HL-60/S4 (cell line): ENCODE data around the gene EIF3K.

Experiments
- in situ Hi-C: fragments of 300-500 bp; cut with MboI; formaldehyde crosslinking; loops from 2 replicates; pipeline ENCODE4 v1.14.3; 2022; ENCODE audit warnings: low sequenced_read_pairs

Gene EIF3K

GRCh38 chr19:38665219-38665931 is 46.4 kb downstream of the EIF3K start:
- in situ Hi-C loops: no loop called here

DNA sequence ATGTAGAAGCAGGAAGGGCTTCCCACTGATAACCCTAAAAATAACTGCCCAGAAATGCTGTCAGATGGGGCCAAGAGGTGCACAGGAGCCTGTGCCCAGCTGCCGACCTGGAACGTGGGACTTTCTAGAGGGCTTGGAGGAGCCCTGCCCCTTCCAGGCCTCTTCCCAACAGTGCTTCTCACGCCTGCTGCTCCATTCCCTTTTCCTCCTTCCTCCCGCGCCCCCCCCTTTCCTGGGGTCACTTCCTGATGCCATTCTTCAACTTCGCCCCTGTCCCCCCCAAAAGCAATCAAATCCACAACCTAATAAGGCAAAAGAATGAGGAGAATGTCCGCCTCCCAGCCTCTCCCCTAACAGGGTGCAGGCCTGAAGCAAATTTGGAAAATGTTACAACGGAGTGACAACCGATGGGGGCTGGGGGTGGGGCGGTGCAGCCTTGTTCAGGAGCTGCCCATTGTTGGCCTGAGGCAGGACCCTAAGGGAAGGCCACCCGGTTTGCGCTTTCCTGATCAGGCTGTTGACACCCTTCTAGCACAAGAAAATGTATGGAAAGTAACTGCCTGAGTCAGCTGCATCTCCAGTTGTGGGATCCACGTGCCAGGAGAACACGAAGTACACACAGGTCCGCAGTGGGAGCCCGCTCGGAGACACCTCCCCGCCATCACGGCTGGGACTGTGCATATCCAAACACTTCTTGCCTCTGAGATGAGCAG is 47.1 kb downstream of the EIF3K start:
- in situ Hi-C loops: no loop called here

DNA sequence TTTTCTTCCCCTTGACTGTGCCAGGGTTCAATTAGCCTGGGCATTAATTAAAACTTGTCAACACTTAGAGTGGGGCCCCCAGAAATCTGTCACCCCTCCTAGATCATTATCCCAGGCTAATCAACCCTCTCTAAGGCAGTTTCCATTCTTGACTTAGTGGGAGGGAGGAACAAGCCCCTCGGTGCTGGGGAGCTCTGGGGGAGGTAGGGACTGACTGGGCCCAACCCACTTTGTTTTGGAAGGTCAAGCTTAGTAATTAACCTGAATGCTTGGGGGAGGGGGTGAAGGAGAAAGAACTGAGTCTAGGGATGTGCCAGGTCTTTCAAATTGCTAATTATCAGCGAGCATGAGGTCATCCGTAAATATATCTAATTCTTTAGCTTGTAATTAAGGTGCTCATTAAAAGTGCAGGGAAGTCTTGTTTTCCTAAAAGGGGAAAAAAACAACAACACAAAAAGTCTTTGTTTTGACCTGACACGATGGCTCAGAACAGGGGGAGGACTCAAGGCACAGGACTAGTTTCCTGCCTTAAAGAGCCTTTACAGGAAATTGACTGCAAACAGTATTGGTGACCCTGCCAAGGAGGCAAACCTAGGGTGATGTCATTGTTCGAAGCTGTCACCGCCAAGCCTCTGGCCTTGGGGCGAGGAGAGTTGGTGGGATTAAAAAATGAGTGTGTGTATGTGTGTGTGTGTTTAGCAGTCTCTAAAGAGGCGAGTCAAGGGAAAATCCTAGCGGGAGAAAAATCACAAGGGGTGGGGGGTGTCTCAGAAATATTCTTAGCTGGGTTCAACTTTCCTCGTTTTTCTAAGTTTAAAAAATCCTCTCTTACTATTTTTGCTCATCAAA is 47.9 kb downstream of the EIF3K start:
- in situ Hi-C loops: no loop called here

DNA sequence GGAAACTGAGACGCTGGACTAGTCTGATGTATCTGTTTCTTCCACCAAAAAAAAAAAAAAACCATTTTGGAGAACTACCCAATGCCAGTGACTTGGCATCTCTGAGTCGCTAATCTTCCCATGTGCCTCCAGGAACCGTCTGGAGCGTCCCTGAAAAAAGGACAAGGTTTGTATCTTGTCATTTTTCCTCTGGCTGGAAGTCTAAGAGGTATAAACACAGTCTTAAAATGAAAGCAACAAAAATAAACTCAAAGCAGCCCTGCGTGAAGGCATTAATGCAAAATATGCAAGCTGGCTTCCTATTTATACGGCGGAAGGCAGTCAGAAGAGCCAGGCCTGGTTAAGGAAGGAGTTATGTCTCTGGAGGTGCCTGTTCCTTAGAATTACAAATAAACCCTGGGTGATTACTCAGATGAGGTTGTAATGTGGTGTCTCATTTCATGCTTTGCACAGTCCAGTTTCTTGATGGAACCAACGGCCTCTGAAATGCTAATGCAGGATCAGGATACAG is 48.7 kb downstream of the EIF3K start:
- in situ Hi-C loops: no loop called here

DNA sequence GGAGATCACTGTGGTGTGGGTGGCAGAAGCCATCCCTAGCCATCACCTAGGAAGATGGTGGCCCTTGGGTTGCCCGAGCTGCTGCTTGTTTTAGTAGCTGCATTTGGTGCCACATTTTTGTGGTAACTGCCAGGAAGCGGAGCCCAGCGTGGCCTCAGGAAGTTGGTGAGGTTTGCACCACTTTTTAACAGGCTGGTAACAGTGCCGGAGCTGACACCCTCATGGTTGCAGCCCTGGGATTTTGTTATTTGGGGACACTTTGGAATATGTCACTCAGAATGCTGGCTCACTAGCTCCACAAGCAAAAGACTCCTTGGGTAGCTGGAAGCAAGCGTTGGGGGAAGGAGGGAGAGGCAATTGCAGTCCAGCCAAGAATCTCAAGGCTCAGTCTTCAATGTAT is 50.6 kb downstream of the EIF3K start:
- in situ Hi-C loops: no loop called here

GRCh38 chr19:38670921-38671398 is 52.0 kb downstream of the EIF3K start:
- in situ Hi-C loops: no loop called here

DNA sequence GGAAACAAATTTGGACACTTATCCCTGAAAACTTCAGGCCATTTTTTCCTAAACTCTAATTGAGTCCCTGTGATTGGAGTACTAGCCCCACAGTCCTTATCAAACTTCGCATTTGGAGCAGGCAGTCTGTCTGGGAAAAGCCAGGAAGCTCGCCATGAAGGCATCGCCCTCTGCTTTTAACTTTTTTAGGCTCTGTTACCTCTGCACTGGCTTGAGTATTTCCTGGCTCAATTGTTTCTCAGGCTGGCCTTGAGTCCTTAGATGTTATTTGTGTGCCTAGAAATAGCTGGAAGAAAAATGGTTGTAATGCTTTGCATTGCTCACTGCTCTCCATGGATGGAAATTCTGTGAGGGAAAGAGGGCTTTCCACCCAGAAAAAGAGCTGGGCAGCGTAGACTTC is 52.7 kb downstream of the EIF3K start:
- in situ Hi-C loops: no loop called here

DNA sequence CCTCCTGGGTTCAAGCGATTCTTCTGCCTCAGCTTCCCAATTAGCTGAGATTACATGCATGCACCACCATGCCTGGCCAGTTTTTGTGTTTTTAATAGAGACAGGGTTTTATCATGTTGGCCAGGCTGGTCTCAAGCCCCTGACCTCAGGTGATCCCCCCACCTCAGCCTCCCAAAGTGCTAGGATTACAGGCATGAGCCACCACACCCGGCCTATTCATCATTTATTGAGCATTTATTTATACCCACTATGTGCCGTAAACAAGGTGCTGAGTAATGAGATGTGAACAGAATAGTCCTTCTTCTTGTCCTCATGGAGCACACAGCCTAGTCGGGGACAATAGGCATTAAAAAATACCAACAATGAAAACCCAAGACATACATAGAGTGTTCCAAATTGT is 54.0 kb downstream of the EIF3K start:
- in situ Hi-C loops: no loop called here

DNA sequence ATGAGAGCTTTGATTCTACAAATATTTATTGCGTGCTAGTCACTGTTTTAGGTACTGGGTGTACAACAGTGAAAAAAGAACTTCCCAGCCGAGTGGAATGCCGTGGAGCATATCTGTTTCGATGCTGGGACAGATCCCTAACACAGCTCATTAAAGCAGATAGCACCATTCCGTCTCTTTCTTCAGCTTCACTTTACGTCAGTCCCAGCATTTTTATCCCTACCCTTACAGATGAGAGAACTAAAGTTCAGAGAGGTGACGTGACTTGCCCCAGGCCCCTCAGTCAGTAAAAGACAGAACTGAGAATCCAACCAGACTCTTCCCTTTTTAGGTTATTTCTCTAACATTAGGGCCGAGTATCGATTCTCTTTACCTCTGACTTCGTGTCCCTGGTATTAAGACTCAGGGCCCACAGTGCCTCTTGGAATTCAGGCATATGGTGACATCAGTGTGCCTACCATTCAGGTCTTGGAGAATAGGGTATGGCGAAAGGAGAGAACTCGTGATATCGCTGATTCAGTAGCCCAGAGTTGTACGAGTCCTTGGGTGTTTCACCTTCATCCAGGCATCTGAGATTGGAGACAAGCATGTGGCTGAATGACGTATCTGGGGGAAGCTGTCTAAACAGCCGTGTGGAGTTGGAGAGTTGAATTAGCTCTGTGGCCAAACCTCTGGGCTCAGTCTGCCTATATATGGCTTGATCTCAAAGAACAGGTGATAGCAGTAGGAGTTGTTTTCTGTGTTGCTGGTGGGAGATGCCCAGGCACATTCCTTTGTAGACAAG is 55.6 kb downstream of the EIF3K start:
- in situ Hi-C loops: no loop called here

DNA sequence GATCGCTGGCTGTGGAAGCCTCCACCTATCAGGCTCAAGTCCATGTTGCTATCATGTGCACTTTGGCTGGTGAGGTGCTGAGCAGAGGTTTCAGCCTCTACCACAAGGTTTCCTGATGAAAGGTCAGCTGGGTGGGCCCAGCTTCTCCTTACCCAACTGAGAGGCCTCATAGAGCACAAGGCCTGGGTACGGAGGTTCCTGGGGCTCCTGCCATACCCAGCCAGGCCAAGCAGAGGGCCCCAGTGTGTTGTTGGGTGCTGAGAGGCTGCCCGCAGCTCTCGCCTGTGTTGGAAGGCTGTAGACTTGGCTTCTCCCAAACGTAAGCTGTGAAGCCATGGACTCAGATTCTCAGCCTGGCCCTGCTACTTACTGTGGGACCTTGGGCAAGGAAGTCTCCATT is 56.6 kb downstream of the EIF3K start:
- in situ Hi-C loops: no loop called here

GRCh38 chr19:38676023-38676877 is 57.3 kb downstream of the EIF3K start:
- in situ Hi-C loops: no loop called here

DNA sequence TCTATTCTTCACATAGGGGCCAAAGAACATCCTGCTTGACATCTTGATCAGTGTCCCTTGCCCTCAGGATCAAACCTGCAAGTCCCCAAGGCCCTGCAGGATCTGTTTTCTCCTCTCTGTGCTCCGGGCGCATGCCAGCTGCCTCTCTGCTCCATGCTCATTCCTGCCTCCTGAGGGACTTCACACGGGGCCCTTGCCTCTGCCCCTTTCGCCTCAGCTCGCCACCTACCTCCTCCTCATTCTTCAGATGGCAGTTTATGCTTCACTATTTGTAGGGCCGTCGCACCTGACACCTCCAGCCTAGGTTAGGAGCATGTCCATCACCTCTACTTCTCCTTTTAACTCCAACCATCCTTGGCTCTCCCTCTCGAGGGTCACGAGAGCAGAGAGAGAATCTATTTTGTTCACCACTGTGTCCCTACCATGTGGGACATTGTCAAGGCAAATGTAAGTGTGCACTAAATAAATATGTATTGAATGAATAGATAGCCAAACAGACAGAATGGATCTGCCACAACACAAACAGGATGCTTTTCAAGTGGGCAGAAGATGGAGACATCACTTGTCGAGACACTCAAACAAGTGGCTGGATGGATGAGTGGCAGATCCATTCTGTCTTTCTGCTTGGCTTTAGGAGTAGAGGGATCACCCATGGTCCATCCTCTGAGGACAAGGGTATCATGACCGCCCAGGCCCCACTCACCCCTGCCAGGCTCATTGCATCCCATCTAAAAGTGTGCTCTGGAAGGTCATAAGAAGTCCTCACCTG is 58.1 kb downstream of the EIF3K start:
- in situ Hi-C loops: no loop called here

DNA sequence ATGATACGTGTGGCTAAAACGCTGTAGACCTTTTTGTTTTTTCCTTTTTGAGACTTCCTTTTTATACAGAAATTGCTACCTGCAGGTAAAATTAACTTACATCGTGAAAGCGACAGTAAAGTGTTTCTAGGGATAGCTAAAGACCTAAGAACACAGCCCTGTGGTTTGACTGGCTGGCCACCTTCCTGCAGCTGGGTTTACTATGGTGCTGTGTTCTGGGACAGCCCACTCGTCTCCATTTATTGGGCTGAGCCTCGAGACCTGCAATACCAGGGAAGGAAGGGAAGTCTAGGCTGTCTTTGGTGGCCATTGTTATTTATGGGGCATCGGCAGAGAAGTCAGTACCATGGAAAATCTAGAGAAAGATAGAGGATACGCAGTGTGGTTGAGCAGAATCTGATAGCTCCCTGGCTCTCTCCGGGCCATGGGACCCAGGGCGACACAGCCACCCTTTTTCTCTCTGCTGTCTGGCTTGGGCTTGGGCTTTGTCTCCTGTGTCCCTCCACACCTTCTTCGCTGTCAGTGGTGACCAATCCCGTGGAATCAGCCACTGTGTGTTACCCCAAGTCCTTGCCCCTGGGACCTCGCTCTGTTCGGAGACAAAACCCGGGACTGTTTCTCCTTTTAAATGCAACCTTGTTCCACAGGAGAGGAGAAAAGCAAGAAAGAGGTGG is 59.4 kb downstream of the EIF3K start:
- in situ Hi-C loops: no loop called here

- in situ Hi-C loops: no loop called here
Measured at GRCh38 chr19:38678891-38679494, 60.0 kb downstream of the EIF3K start.

DNA sequence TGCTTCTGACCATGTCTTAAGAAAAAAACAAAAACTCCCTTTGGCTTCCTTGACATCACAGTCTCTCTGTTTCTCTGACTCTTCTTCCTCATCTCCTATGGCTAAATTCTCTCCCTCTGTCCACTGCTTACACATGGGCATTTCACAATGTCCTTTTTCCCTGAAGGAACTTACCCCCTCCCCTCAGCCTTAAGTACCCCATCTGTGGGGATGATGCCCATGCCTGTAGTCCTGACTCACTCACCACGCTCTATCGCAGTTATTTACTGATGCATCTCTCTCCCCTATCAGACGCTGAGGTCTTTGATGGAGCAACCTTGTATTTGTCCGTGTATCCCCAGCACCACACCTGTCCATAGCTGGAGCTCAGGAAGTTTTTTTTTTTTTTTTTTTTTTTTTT is 60.9 kb downstream of the EIF3K start:
- in situ Hi-C loops: no loop called here

DNA sequence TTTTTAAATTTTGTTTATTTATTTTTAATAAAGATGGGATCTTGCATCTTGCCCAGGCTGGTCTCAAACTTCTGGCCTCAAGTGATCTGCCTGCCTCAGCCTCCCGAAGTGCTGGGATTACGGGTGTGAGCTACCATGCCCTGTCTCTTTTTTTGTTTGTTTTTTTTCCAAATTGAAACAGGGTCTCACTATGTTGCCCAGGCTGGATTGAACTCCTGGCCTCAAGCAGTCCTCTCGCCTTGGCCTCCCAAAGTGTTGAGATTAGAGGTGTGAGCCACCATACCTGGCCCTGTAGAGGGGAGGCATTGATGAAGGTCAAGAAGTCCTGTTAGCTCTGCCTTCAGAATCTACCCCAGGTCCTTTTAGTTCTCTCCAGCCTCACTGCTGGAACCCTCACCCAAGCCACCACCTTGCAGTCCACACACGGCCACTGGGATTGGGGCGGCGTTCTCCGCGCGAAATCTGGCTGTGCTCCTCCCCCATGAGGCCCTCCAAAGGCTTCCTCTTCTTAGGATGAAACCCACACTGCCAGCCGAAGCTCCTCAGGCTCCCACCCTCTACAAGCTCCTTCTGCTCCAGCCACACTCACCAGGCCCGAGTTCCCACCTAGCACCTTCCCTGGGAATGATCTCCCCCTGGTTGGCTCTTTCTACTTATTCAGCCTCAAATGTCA is 63.3 kb downstream of the EIF3K start:
- in situ Hi-C loops: no loop called here

DNA sequence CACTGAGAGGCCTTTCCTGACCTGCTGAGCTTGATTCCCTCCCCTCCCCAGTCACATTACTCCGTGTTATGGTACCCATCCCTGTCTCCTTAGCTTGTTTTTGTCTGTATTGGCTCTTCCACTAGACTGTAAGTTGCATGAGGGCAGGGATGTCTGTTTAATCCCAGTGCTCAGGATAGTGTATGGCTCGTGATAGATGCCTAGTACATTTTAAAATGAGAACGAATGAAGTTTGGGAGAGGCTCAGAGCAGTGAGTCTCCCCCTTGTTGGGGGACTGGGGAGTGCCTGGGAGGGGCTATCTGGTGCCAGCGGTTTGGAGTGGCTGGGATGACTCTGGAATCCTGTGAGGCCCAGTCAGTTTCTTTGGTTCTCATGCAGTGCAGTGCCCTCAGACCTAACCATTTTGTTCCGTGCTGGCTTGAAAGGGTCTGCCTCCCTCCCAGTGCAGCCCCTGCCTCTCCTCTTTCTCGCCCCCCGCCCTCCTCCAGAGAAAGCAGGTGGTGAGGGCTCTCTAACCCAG is 63.9 kb downstream of the EIF3K start:
- in situ Hi-C loops: no loop called here
